HepG2 (cell line): ENCODE measurements around the gene PXYLP1. TPM values are rescaled to one million over a fixed set of nuclear protein-coding genes. Genes with fewer than 3 reads are reported as not detected.

ENCODE experiments used
- ATAC-seq: fragments of 200-7000 bp; cut with Tn5 transposase; 3 replicates; pipeline ENCODE4 v1.9.1; 2020; ENCODE audit warnings: mild to moderate bottlenecking, moderate library complexity
- BruUV-seq: library from RNA; stranded (reverse); fragments of 400-500 nt; replicated peaks from 2 replicates; lab custom pipeline; 2021; lab: Mats Ljungman, UMichigan
- CTCF ChIA-PET: fragments of 300-600 bp; formaldehyde crosslinking; extraction: SDS; loops from one replicate; lab custom pipeline; 2021; ENCODE audit warnings: low total read pairs, inconsistent platforms, low intra/inter-chr PET ratio; lab: Yijun Ruan, JAX
- POLR2A ChIA-PET: fragments of 350-600 bp; sonication (Branson Sonifier 250); formaldehyde crosslinking; loops from one replicate; lab custom pipeline; 2020; ENCODE audit warnings: antibody characterized with exemption, inconsistent platforms; lab: Yijun Ruan, JAX
- DNase-seq: peaks from one replicate; pipeline ENCODE4 v3.0.0-alpha.2; 2015; ENCODE audit warnings: low spot score
- FAIRE-seq: peaks from 3 replicates; lab custom pipeline; 2011; peaks lifted over from hg19 to GRCh38; lab: Jason Lieb, UNC
- H2AFZ ChIP-seq: one replicate; pipeline ENCODE4 v1.6.1; 2011; ENCODE audit warnings: low read length, inconsistent platforms
- H3K27ac ChIP-seq: fragments of 300-600 bp; 3 replicates; pipeline ENCODE4 v1.8.0; 2011; ENCODE audit warnings: mixed run types, mild to moderate bottlenecking, mixed read lengths, low read length, inconsistent platforms; ENCODE audit not compliant: insufficient read depth; ENCODE audit errors: extremely low read length
- H3K27me3 ChIP-seq, 2 experiments: fragments of 200-600 bp in 1 of 2; 2 replicates in 1 of 2; 3 replicates in 1 of 2; pipeline versions ENCODE4 v1.6.0 to v1.8.0; 2011; ENCODE audit warnings: low read length in 2 of 2, mild to moderate bottlenecking in 2 of 2, moderate library complexity in 2 of 2, inconsistent platforms in 1 of 2; ENCODE audit not compliant: insufficient read depth in 2 of 2, control insufficient read depth in 1 of 2
- H3K36me3 ChIP-seq, 2 experiments: fragments of 200-600 bp in 1 of 2; replicated peaks in 1 of 2; 2 replicates in 1 of 2; 3 replicates in 1 of 2; pipeline versions ENCODE4 v1.5.1 to v1.8.0; 2011; ENCODE audit warnings: low read length in 2 of 2, inconsistent platforms in 1 of 2; ENCODE audit not compliant: insufficient read depth in 2 of 2, control insufficient read depth in 1 of 2
- H3K4me1 ChIP-seq: 2 replicates; pipeline ENCODE4 v1.5.1; 2012; ENCODE audit warnings: low read length, inconsistent platforms; ENCODE audit not compliant: insufficient read depth
- H3K4me2 ChIP-seq: 2 replicates; pipeline ENCODE4 v1.6.0; 2011; ENCODE audit warnings: low read depth, low read length, inconsistent platforms
- H3K4me3 ChIP-seq, 3 experiments: fragments of 200-600 bp in 1 of 3; sonication (generic), shearing (Covaris generic) in 1 of 3; replicated peaks in 1 of 3; 2 replicates each; pipeline ENCODE4 v1.5.1; 2011 to 2016; ENCODE audit warnings: low read length in 3 of 3, inconsistent platforms in 2 of 3, low read depth in 2 of 3, mild to moderate bottlenecking in 2 of 3, control low read depth in 1 of 3, mixed read lengths in 1 of 3; ENCODE audit not compliant: insufficient read depth in 1 of 3
- H3K79me2 ChIP-seq: one replicate; pipeline ENCODE4 v1.6.1; 2011; ENCODE audit warnings: low read length, inconsistent platforms; ENCODE audit not compliant: insufficient read depth
- H3K9ac ChIP-seq: 2 replicates; pipeline ENCODE4 v1.6.0; 2011; ENCODE audit warnings: mild to moderate bottlenecking, low read depth, low read length, inconsistent platforms; ENCODE audit not compliant: insufficient read depth
- H3K9me3 ChIP-seq: 2 replicates; pipeline ENCODE4 v1.5.1; 2012; ENCODE audit warnings: mild to moderate bottlenecking, low read length
- H4K20me1 ChIP-seq: 2 replicates; pipeline ENCODE4 v1.6.0; 2011; ENCODE audit warnings: inconsistent platforms, mild to moderate bottlenecking, low read length, moderate library complexity; ENCODE audit not compliant: insufficient read depth
- EHMT2 ChIP-seq: fragments of 200-600 bp; sonication (generic); IDR thresholded peaks from 2 replicates; pipeline ENCODE4 v1.7.0; 2017; ENCODE audit warnings: antibody characterized with exemption, low read depth, low read length, borderline replicate concordance
- ESRRA ChIP-seq: sonication (generic); formaldehyde crosslinking; IDR thresholded peaks from 2 replicates; pipeline ENCODE4 v1.5.1; 2020; ENCODE audit warnings: mild to moderate bottlenecking, low read depth, missing genetic modification reagents
- FOXO4 ChIP-seq: sonication (generic); formaldehyde crosslinking; conservative IDR thresholded peaks from 2 replicates; pipeline ENCODE4 v1.8.1; 2023; ENCODE audit warnings: missing genetic modification reagents
- JUNB ChIP-seq: sonication (generic); formaldehyde crosslinking; IDR thresholded peaks from 2 replicates; pipeline ENCODE4 v1.8.0; 2022; ENCODE audit warnings: missing genetic modification reagents, mild to moderate bottlenecking, borderline replicate concordance
- KAT7 ChIP-seq: IDR thresholded peaks from 2 replicates; pipeline ENCODE4 v1.6.1; 2018; ENCODE audit warnings: borderline replicate concordance, missing compliant biosample characterization
- NFRKB ChIP-seq: fragments of 450-650 bp; IDR thresholded peaks from 2 replicates; pipeline ENCODE4 v1.6.1; 2017
- PTBP1 ChIP-seq: fragments of 200-400 bp; formaldehyde crosslinking; IDR thresholded peaks from 2 replicates; pipeline ENCODE4 v1.6.1; 2018; ENCODE audit warnings: low read length, low read depth; ENCODE audit not compliant: poor library complexity, severe bottlenecking
- RAD21 ChIP-seq: fragments of 450-650 bp; formaldehyde crosslinking; IDR thresholded peaks from 2 replicates; pipeline ENCODE4 v1.5.0; 2020; ENCODE audit warnings: mild to moderate bottlenecking
- SIX4 ChIP-seq: sonication (generic); formaldehyde crosslinking; IDR thresholded peaks from 2 replicates; pipeline ENCODE4 v1.4.0; 2020; ENCODE audit warnings: missing genetic modification reagents
- ZFP90 ChIP-seq: sonication (generic); formaldehyde crosslinking; IDR thresholded peaks from 2 replicates; pipeline ENCODE4 v1.8.0; 2022; ENCODE audit warnings: missing genetic modification reagents, mild to moderate bottlenecking, inconsistent platforms, borderline replicate concordance
- ZNF337 ChIP-seq: sonication (generic); formaldehyde crosslinking; IDR thresholded peaks from 2 replicates; pipeline ENCODE4 v1.5.1; 2020; ENCODE audit warnings: missing genetic modification reagents, low read depth, mild to moderate bottlenecking, borderline replicate concordance
- ZNF7 ChIP-seq: IDR thresholded peaks from 2 replicates; pipeline ENCODE4 v1.6.1; 2016; ENCODE audit warnings: missing biosample characterization, missing genetic modification reagents
- WGBS: methylation state at CpG from one replicate; pipeline ENCODE4 v1.1.6; 2017; ENCODE audit warnings: low lambda C conversion rate; 5-methylcytosine and 5-hydroxymethylcytosine counted together
- in situ Hi-C: cut with HindIII; loops from 2 replicates; pipeline ENCODE4 v1.10.0; 2017; ENCODE audit warnings: low pct_unique_long_range_greater_than_20kb; ENCODE audit not compliant: extremely low pct_ligation_motif_present
- intact Hi-C: fragments of 100-400 bp; cut with micrococcal nuclease; formaldehyde crosslinking; loops from one replicate; pipeline ENCODE4 v1.10.0; 2022; ENCODE audit not compliant: unreplicated experiment
- polyA plus RNA-seq, 8 experiments: library from polyadenylated mRNA; depleted of rRNA in 3 of 8; stranded (reverse) in 7 of 8; unstranded in 1 of 8; fragments of >200 nt; fragmentation: Illumina TruSeq in 4 of 8; extraction: Trizol in 4 of 8; gene quantifications; 2 replicates each; pipeline versions ENCODE4 v1.2.1 to v1.2.3, GENCODE V29; 2011 to 2016; ENCODE audit warnings: low read depth in 4 of 8, missing spikeins in 1 of 8, mixed read lengths in 1 of 8; ENCODE audit not compliant: insufficient read depth in 1 of 8
- total RNA-seq, 5 experiments: library from RNA; depleted of rRNA; stranded (reverse); fragments of >200 nt; fragmentation: Illumina TruSeq; extraction: Trizol; gene quantifications; 2 replicates each; pipeline ENCODE4 v1.2.3, GENCODE V29; 2016; ENCODE audit warnings: low read depth in 1 of 5
- TF ChIP-seq, protein P1 (sequence below): sonication (generic); formaldehyde crosslinking; IDR thresholded peaks from 2 replicates; pipeline ENCODE4 v1.4.0; 2020; ENCODE audit warnings: missing genetic modification reagents
- TF ChIP-seq, protein P2 (sequence below): sonication (generic); formaldehyde crosslinking; IDR thresholded peaks from 2 replicates; pipeline ENCODE4 v1.4.0; 2020; ENCODE audit warnings: mild to moderate bottlenecking, low read depth, missing genetic modification reagents

Gene PXYLP1
- total and polyA plus RNA-seq, 2 of the 13 experiments (the other 11 are each of a cell fraction or from before 2014, with no cell fraction given) = 4.9 to 8.1 TPM

DNA sequence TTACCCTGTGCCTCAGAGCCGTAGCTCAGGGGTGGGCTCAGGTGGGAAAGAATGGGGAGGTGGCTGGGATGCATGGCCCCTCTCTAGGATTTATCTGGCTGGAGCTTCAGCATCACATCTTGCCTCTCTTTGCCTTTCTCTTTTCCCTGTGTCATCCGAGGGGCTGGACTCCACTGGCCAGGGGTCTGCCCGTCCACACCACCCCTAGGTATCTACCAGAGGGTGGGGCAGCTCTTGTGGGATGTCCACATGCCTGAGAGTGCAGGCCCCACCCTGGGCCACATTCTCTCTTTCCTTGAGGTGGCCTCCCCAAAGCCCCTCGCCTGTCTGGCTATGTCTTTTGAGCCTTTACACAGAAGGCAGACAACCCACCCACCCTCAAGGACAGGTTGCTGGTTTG lies 37.2 kb downstream of the PXYLP1 start:
- FAIRE-seq (no peak), ATAC-seq (no peak), DNase-seq (no peak)
- no TSS peak for BruUV-seq
- H3K9me3 ChIP-seq = no peaks in the 10 kb centered on the region
- no peak overlapping the region for H3K27ac ChIP-seq
- in situ Hi-C loops = no loop called here
- POLR2A ChIA-PET = no interaction called here
- no peak overlapping the region for H3K4me3 ChIP-seq
- intact Hi-C loops = no loop called here
- WGBS = 91% methylated on average over 3 of the region's 4 CpGs
- peaks cover 25% of the 10 kb centered on the region for H3K4me1 ChIP-seq
- TF ChIP-seq RAD21 (no peak), EHMT2 (no peak), NFRKB (no peak), PTBP1 (no peak), ZNF7 (CRISPR knock-in tag) (no peak), FOXO4 (CRISPR knock-in tag) (no peak), JUNB (CRISPR knock-in tag) (no peak), KAT7 (CRISPR knock-in tag) (no peak), ZFP90 (CRISPR knock-in tag) (no peak), ESRRA (no peak), SIX4 (CRISPR knock-in tag) (no peak), ZNF337 (CRISPR knock-in tag) (no peak)
- TF ChIP-seq, protein P1, sequence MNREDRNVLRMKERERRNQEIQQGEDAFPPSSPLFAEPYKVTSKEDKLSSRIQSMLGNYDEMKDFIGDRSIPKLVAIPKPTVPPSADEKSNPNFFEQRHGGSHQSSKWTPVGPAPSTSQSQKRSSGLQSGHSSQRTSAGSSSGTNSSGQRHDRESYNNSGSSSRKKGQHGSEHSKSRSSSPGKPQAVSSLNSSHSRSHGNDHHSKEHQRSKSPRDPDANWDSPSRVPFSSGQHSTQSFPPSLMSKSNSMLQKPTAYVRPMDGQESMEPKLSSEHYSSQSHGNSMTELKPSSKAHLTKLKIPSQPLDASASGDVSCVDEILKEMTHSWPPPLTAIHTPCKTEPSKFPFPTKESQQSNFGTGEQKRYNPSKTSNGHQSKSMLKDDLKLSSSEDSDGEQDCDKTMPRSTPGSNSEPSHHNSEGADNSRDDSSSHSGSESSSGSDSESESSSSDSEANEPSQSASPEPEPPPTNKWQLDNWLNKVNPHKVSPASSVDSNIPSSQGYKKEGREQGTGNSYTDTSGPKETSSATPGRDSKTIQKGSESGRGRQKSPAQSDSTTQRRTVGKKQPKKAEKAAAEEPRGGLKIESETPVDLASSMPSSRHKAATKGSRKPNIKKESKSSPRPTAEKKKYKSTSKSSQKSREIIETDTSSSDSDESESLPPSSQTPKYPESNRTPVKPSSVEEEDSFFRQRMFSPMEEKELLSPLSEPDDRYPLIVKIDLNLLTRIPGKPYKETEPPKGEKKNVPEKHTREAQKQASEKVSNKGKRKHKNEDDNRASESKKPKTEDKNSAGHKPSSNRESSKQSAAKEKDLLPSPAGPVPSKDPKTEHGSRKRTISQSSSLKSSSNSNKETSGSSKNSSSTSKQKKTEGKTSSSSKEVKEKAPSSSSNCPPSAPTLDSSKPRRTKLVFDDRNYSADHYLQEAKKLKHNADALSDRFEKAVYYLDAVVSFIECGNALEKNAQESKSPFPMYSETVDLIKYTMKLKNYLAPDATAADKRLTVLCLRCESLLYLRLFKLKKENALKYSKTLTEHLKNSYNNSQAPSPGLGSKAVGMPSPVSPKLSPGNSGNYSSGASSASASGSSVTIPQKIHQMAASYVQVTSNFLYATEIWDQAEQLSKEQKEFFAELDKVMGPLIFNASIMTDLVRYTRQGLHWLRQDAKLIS (CRISPR knock-in tag) = no peak
- TF ChIP-seq, protein P2, sequence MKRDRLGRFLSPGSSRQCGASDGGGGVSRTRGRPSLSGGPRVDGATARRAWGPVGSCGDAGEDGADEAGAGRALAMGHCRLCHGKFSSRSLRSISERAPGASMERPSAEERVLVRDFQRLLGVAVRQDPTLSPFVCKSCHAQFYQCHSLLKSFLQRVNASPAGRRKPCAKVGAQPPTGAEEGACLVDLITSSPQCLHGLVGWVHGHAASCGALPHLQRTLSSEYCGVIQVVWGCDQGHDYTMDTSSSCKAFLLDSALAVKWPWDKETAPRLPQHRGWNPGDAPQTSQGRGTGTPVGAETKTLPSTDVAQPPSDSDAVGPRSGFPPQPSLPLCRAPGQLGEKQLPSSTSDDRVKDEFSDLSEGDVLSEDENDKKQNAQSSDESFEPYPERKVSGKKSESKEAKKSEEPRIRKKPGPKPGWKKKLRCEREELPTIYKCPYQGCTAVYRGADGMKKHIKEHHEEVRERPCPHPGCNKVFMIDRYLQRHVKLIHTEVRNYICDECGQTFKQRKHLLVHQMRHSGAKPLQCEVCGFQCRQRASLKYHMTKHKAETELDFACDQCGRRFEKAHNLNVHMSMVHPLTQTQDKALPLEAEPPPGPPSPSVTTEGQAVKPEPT = no peak
- no peaks in the 10 kb centered on the region for H3K79me2 ChIP-seq
- no peaks in the 10 kb centered on the region; a peak in 1 of 5 replicates for H3K27me3 ChIP-seq
- CTCF ChIA-PET = no interaction called here
- H2AFZ ChIP-seq = no peak overlapping the region
- no peaks in the 10 kb centered on the region for H4K20me1 ChIP-seq
- no peak overlapping the region for H3K4me2 ChIP-seq
- no peak overlapping the region for H3K9ac ChIP-seq
- H3K36me3 ChIP-seq = peaks cover 1 to 2% of the 10 kb centered on the region in 2 experiments; a peak in 1 of 5 replicates
